Measurements from ENCODE around the gene BCAR1.

- TF ChIP-seq POLR2AphosphoS5 (IDR thresholded peaks at IDR 0.05; ENCODE audit: low read depth, low read length) = no peak
- TF ChIP-seq REST (IDR thresholded peaks at IDR 0.05; ENCODE audit: insufficient read depth in 1 of 2, low read depth in 2 of 2, low read length in 2 of 2) = no peak
These were observed 41.7 kb upstream of the BCAR1 start for GRCh38 chr16:75293173-75293572.
